NCI-H510A (cell line): ENCODE data around the gene IFITM5.
A peak's percentile ranks its signal among the peaks of the same experiment; 100 is the strongest.
"Not testable (repeated sequence)": the region's sequence is repeated elsewhere in the genome, so short reads cannot be mapped to it uniquely, and the experiment has no call there.

Experiments
- DNase-seq: peaks from one replicate; lab custom pipeline; 2025; lab: John Stamatoyannopoulos, UW

Gene IFITM5

DNA sequence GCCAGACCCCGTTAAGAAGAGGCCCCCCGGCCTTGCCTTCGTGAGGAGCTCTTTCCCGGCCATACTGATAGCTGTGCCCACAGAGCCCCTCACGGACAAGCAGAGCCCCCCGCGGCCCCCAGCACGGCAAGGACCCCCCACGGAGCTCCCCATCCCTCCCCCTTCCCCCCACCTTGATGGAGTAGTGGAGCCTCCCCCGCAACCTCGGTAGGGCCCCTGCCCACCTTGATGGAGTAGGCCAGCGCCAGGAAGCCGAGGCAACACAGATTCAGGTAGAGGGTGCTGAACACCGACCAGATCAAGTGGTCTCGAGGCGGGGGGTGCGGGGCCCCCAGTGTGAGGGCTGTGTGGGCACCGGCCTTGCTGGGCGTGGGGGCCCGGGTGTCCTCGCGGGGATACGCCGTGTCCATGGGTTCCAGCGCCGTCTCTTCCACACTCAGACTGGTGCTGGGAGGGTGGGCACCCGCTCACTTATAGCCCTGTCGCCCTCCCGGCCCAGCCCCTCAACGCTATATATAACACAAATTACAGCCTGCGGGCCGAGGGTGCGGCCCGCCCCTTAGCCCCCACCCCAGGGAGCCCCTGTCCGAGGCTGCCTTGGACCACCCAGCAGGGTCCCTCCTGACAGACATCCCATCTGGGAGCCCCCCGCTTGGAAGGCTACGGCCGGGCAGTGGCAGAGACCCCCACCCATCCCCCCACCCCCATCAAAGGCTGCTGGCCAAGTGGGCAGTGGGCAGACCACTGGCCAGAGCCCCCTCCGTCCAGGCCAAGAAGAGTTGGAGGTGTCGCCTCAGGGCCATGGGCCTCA is at the start of gene IFITM5:
Gene IFITM5, minus strand, starts transcription at position 446 of the 811 bp plus-strand sequence. Its CDS starts 36 bp downstream, at position 410.
- DNase-seq: no peak

DNA sequence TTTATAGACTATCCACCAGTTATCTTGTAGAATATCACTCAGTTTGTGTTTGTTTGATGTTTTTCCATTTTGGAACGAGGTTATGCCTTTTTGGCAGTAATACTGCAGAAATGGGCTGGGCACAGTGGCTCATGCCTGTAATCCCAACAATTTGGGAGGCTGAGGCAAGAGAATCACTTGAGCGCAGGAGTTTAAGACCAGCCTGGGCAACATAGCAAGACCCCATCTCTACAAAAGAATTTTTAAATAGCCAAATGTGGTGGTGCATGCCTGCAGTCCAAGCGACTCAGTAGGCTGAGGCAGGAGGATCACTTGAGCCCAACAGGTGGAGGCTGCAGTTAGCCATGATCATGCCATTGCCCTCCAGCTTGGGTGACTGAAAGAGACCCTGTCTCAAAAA is 47.2 kb upstream of the IFITM5 start:
- DNase-seq: no peak

DNA sequence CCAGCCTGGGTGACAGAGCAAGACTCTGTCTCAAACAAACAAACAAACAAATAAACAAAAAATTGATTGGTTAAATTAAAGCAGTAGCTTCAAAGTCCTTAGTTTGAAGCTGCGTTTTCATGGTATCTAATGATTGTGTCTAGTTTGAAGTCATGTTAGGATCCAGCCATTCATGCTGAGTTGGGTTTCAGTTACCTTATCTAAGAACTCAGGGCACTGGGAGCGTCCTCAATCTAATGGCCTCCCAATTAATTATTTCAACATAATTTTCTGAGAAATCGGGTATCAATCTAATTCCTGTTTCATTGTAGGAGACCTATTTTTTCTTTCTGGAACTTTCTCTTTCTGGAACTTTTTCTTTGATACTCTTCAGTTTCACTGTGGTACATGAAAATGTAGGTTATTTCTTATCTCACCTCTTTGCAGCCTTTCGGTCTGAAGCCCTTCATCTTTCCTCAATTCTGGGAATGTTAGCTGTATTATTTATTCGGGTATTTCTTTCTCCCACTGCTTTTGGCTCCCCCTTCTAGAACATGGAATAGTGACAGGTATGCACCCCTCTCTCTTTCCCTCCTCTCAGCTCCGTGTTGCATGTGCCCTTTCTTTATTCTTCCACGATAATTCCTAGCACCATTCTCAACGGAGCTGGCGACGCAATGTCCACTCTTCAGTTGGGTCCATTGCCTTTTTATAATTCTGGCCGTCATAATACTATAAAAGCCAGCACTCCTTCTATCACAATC is 45.7 kb upstream of the IFITM5 start:
- no peak for DNase-seq

DNA sequence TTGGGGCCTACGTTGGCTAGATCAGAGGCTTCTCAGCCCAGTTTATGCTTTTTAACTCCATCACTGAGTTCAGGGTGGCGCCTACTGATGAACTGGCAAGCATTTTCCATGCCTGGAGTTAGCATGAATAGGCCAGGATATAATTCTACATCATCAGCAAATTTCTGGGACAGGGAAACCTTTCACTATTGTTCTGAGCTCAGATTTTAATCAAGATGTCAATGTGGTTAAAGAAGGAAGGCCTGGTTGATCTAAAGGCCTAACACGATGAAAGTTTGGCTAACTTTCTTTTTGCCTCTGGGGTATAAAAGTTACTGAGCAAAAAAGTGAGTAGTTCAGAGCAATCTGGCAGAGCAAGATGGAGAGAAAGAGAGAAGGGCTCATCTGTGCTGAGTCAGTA is 43.0 kb upstream of the IFITM5 start:
- no peak for DNase-seq

DNA sequence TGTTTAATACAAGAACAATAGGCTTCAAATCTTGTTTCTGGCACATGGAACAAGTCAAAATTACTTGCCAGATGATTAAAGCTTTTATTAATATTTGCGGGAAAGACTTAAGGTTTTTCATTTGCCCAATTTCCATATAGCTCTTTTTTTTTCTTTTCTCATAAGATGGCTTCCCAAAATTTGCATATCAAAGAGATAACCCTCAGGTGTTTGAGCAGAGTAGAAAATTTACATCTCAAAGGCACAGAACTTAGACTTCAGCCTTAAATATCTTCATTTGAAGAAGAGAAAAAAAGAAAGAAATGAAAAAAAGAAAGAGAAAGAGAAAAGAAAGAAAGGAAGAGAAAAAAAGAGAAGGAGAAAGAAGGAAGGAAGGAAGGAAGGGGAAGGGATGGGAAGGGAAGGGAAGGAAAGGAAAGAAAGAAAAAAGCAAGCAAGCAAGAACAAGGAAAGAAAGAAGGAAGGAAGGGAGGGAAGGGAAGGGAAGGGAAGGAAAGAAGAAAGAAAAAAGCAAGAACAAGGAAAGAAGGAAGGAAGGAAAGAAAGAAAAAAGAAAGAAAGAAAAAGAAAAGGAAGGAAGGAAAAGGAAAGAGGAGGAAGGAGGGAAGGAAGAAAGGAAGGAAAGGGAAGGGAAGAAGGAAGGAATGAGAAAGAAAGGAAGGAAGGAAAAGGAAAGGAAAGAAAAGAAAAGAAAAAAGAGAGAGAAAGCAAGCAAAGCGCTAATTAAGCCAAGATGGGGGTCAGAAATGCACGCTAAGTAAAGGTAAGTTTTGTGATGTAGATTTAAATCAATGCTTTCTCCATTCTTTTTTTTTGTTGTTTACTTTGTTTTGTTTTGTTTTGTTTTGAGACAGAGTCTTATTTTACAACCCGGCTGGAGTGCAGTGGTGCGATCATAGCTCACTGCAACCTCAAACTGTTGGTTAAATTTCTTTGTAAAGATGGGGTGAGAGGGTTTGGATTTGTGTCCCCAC is 41.5 kb upstream of the IFITM5 start:
- no peak for DNase-seq

DNA sequence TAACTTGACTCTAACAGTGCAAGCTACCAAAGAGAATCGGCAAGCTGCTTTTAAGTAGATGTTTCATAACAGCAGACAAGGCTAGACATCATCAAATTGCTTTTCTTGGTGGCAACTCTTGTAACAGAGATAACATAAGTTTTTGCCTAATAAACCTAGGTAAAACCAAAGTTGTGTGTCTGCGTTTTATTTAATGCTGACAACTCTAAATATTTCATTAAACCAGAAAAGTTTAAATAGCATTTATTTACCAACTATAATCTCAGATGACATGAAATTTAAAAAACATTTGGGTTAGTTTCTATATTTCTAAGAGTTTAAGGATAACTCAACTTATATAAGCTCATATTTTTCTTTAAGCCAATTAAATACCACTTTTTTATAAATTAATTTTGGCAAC is 40.6 kb upstream of the IFITM5 start:
- no peak for DNase-seq

DNA sequence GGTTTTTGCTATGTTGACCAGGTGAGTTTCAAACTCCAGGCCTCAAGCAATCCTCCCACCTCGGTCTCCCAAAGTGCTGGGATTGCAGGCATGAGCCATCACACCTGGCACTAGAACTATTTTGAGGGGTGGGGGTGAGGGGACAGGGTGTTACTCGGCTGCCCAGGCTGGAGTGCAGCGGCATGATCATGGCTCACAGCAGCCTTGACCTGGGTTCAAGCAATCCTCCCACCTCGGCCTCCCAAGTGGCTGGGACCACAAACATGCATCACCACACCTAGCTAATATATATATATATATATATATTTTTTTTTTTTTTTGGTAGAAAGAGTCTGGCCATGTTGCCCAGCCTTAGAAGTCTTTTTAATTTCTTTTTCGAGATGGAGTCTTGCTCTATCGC is 38.4 kb upstream of the IFITM5 start:
- DNase-seq: no peak

DNA sequence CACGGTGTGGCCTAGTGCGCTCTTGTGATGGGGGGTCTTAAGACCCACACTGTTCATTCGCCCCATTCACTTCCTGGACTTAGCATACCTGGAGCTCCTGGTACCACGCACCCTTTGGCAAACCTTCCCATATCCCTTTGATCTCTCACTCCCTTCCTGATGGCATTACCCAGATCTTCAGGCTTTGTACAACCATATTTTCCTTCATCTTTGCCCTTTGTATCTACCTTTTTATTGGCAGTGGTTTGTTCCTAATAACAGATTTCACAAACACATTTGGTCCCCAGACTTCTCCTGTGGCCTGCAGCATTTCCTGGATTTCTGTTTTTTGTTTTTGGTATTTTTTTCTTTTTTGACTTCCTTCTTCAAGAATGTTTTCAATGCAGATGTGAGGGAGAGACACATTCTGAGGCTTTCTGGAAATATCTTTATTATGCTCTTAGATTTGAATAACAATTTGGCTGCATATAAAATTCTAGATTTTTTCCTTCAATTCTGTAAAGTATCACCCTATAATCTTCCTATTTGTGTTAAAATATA is 37.4 kb upstream of the IFITM5 start:
- DNase-seq: no peak

DNA sequence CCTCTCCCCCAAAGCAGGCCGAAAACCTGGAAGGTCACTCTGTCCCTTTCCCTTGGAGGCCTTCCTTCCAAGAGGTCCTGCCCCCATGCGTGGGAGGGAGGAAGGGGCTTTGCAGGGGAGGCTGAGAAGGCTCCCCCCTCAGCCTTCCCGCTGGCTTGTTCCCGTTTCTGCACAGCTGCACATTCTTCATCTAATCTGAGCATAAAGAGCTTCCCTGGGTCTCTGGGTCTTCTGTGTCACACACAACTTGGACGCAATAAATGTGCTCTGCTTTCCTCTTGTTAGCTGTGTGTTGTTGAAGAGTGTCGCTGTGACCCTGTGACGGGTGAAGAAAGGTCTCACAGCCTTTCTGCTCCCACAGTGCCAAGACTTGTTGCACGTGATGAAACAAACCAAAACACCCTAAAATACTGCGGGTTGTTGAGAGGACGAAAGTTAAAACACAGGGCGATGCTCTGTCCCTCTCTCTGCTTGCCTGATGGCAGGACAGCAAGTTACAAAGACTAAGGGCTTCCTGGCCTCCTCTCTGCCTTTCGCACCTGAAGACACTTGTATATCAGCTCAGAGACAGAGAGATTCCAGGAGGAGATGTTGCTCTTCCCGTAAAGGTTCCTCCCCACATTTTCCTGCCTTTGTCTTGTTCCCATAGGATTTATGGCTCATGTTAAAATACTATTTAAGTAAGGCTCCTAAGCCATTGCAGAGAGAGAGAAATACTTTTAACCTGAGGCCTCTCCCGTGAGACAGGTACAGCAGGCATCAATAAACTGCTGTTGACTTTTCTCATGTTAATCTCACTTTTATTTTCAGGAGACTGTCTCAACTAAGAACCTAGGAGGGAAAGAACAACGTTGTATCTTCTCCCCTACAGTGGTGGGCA is 36.7 kb upstream of the IFITM5 start:
- DNase-seq: no peak

DNA sequence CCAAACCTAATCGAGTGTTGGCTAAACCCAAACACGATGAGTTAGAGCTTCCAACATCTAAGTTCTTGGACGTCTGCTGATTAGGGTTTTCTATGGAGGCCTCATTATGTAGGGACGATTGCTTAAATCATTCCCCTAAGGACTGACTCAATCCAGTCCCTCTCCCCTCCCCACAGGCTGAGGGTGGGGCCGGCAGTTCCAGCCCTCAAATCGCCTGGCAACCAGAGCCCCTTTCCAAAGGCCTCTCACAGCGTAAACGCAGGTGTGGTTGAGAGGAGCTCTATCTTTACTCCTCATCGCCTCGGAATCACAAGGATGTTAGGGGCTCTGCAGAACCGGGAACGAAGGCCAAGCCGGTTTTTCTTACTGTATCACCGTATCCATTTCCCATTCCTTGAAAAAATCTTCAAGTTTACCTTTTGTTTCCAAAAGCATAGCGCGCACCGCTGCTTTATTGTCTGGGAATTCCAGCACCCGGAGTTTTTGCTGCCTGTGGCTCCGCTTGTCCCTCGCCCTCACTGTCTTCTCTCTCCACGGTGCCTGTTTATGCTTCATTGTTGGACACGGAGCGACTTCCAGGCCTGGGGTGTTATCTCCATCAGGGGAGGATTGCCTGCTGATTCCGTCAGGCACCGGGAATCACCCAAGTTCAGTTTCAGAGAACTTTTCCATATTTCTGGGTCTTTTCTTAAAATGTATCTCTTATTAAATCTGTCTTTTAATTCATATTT is 35.1 kb upstream of the IFITM5 start:
- DNase-seq: peak; percentile 26

DNA sequence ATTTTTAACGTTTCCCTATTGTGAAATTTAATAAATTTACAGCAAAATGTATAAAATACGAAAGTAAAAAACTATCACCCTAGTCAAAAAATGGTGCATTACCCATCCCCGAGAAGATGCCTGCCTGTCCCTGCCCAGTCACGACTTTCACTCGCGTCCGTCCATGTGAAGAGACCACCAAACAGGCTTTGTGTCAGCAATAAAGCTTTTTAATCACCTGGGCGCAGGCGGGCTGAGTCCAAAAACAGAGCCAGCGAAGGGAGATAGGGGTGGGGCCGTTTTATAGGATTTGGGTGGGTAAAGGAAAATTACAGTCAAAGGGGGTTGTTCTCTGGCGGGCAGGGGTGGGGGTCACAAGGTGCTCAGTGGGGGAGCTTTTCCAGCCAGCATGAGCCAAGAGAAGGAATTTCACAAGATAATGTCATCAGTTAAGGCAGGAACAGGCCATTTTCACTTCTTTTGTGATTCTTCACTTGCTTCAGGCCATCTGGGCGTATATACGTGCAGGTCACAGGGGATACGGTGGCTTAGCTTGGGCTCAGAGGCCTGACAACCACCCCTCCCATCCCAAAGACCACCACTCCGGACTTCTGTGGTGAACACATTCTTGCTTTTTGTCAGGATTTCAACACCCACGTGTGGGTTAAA is 34.4 kb upstream of the IFITM5 start:
- not testable (repeated sequence) for DNase-seq

DNA sequence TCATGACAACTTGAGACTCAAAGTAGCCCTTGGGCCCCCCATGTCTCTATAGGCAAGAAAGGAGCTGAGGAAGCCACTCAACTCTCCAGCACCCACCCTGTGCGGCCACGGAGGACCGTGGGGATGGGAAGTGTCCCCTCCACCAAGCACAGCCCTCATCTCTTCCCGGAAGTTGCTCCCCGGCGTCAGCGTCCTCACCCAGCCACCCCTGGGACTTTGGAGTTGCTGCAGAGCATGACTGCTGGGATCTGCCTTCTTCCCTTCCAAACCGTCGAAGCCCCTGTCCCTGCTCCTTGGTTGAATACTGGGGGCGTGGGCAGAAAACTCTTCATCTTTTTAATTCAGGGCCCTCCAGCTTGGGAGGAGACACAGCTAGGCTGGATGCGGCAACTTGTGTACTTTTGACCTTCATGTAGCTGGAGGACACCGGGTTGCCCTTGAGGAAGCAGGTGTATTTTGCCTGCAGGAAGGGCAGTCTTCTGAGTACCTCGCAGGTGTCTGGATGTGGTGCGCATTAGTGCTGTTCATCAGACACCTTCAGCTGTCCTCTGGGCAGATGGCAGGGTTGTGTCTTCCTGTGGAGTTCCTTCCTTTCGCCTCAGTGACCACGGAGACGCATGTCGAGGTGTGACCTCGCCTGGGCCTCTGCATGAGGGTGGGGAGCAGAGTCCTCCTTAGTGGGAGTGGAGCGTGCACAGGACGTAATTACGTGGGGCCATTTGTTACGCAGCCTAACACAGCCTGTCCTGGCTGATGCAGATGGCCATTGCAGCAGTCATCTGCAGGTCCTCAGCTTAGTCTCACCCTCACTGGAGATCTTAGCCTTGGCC is 33.5 kb upstream of the IFITM5 start:
- no peak for DNase-seq

DNA sequence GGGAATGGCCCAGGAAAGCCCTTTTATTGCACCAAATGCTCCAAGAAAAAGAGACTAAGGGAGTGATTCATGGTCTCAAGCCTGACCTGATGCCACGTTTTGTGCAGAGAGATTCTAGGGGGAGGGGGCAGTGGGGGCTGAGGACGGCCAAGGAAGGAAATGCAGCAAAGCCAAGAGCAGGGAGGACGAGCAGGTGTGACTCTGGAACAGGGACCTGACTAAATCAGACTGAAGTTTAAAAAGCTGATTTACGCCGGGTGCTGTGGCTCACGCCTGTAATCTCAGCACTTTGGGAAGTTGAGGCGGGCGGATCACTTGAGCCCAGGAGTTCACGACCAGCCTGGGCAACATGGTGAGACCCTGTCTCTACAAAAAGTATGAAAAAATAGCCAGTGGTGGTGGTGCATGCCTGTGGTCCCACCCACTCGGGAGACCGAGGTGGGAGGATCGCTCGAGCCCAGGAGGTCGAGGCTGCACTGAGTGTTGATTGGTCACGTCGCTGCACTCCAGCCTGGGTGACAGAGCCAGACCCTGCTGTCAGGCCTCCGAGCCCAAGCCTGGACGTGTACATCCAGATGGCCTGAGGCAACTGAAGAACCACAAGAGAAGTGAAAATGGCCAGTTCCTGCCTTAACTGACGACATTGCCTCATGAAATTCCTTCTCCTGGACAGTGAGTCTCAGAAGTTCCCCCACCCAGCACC is 32.2 kb upstream of the IFITM5 start:
- DNase-seq: no peak

DNA sequence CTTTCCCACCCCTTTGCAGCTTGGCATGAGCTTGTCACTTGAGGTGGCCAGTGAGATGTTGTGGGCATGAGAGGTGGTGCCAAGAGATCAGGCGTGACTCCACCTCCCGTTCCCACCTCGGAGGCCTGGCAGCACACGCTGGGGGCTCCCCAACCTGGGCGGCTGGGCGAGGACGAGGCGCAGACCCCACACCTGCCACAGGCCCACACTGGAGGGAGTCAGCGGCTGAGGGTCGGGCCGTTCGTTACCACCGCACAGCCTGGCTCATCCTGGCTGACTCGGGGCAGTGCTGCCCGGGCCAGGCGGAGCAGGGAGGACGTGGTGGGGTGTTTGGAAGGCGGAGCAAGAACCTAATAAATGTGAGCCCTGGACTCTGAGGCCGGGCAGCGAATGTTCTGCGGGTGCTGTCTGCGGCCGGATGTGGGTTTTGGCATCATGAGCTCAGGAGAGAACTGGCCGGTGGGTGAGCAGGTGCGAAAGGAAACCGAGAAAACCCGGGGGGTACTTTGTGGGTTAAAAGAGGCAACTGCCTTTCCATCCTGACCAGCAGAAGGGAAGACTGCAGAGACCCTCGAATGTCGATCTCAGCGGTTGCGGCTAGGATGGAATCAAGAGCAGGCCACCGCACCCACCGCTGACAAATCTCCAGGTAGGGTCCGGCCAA is 31.5 kb upstream of the IFITM5 start:
- DNase-seq: no peak

DNA sequence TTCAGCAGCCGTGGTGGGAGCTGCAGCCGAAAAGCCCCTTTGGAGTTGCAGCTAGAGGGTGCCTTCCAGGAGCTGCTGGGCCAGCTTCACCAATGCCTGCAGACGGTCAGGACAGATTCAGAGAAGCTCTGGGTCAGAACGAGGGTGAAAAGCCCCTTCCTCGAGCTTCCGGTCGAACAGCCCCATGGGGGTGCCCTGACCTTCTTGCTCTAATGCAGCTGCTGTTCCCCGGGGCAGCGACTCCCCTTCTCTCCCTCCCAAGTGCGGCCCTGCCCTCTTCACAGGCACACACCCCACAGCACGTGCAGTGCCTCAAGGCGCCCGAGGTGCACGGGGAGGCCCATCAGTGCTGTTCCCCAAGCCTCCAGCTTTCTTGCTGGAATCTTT is 31.0 kb upstream of the IFITM5 start:
- no peak for DNase-seq

DNA sequence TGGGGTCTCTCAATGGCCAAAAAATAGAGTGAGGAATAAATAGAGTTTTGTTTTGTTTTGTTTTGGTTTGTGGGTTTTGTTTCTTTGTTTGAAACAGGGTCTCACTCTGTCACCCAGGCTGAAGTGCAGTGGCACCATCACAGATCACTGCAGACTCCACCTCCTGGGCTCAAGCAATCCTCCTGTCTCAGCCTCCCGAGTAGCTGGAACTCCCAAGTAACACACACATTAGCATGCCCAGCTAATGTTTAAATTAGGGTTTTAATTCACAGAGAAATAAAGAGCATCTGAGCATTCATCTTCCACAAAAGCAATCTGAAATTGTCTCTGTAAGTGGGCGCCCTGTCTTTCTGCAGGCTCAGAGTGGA is 30.5 kb upstream of the IFITM5 start:
- no peak for DNase-seq

DNA sequence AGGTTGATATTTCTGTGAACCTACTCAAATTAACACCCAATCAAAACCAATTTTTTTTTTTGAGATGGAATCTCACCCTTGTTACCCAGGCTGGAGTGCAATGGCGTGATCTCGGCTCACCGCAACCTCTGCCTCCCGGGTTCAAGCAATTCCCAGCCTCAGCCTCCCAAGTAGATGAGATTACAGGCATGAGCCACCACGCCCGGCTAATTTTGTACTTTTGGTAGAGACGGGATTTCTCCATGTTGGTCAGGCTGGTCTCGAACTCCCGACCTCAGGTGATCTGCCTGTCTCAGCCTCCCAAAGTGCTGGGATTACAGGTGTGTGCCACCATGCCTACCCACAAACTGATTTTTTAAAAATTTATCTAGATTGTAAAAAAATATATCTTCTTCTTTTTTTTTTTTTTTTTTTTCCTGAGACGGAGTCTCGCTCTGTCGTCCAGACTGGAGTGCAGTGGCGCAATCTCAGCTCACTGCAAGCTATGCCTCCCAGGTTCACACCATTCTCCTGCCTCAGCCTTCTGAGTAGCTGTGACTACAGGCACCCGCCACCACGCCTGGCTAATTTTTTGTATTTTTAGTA is 29.3 kb upstream of the IFITM5 start:
- DNase-seq: not testable (repeated sequence)
